IMR-90 (cell line): ENCODE data around the gene ZSCAN29. TPM values are rescaled to one million over a fixed set of nuclear protein-coding genes. Genes with fewer than 3 reads are reported as not detected.

Source experiments
- ATAC-seq: fragments of 200-7000 bp; cut with Tn5 transposase; 2 replicates; pipeline ENCODE4 v1.9.1; 2020; ENCODE audit warnings: low read depth, mild to moderate bottlenecking, moderate library complexity
- BruUV-seq: library from RNA; stranded (reverse); fragments of 400-500 nt; replicated peaks from 2 replicates; lab custom pipeline; 2021; lab: Mats Ljungman, UMichigan
- CTCF ChIA-PET: fragments of 300-600 bp; formaldehyde crosslinking; extraction: SDS; loops from one replicate; lab custom pipeline; 2021; ENCODE audit warnings: antibody characterized with exemption; lab: Yijun Ruan, JAX
- POLR2A ChIA-PET: fragments of 300-600 bp; sonication (Branson Sonifier 250); formaldehyde crosslinking; loops from one replicate; lab custom pipeline; 2022; ENCODE audit warnings: antibody characterized with exemption; ENCODE audit not compliant: unreplicated experiment; lab: Charles Lee
- DNase-seq: peaks from one replicate; pipeline ENCODE4 v3.0.0; 2013
- H2AFZ ChIP-seq: replicated peaks from 2 replicates; pipeline ENCODE3; 2013; ENCODE audit warnings: low read length, mild to moderate bottlenecking; ENCODE audit not compliant: poor library complexity
- H2AK5ac ChIP-seq: 2 replicates; pipeline ENCODE4 v1.6.1; 2013; ENCODE audit warnings: low read depth, low read length, inconsistent platforms
- H2AK9ac ChIP-seq: replicated peaks from 2 replicates; pipeline ENCODE3; 2013; ENCODE audit warnings: mild to moderate bottlenecking, low read depth, low read length, moderate library complexity; ENCODE audit not compliant: poor library complexity
- H2BK120ac ChIP-seq: 2 replicates; pipeline ENCODE4 v1.6.1; 2013; ENCODE audit warnings: low read depth, low read length, inconsistent platforms
- H2BK15ac ChIP-seq: 3 replicates; pipeline ENCODE4 v1.6.1; 2013; ENCODE audit warnings: low read depth, low read length, inconsistent platforms
- H2BK20ac ChIP-seq: 2 replicates; pipeline ENCODE4 v1.6.1; 2013; ENCODE audit warnings: low read depth, mild to moderate bottlenecking, inconsistent platforms, low read length, moderate library complexity
- H2BK5ac ChIP-seq: 2 replicates; pipeline ENCODE4 v1.6.1; 2013; ENCODE audit warnings: mild to moderate bottlenecking, low read depth, low read length, inconsistent platforms; ENCODE audit not compliant: poor library complexity, severe bottlenecking
- H3K14ac ChIP-seq: replicated peaks from 2 replicates; pipeline ENCODE4 v1.6.1; 2013; ENCODE audit warnings: low read depth, low read length, inconsistent platforms
- H3K18ac ChIP-seq: 2 replicates; pipeline ENCODE4 v1.6.1; 2013; ENCODE audit warnings: low read depth, low read length, control low read depth
- H3K23ac ChIP-seq: 2 replicates; pipeline ENCODE4 v1.6.1; 2013; ENCODE audit warnings: low read depth, low read length, inconsistent platforms
- H3K27ac ChIP-seq: 2 replicates; pipeline ENCODE4 v1.5.1; 2013; ENCODE audit warnings: mild to moderate bottlenecking, control low read depth, low read length; ENCODE audit not compliant: insufficient read depth
- H3K27me3 ChIP-seq: 2 replicates; pipeline ENCODE4 v1.6.1; 2013; ENCODE audit warnings: low read length; ENCODE audit not compliant: control insufficient read depth, insufficient read depth
- H3K36me3 ChIP-seq: 2 replicates; pipeline ENCODE4 v1.6.1; 2013; ENCODE audit warnings: low read length, mixed read lengths; ENCODE audit not compliant: control insufficient read depth, insufficient read depth
- H3K4ac ChIP-seq: 2 replicates; pipeline ENCODE4 v1.6.1; 2013; ENCODE audit warnings: low read depth, low read length, inconsistent platforms
- H3K4me1 ChIP-seq: 2 replicates; pipeline ENCODE4 v1.6.1; 2013; ENCODE audit warnings: low read length, mixed read lengths; ENCODE audit not compliant: control insufficient read depth, insufficient read depth
- H3K4me2 ChIP-seq: 2 replicates; pipeline ENCODE4 v1.6.1; 2013; ENCODE audit warnings: low read depth, mild to moderate bottlenecking, control low read depth, low read length, moderate library complexity
- H3K4me3 ChIP-seq: 2 replicates; pipeline ENCODE4 v1.5.1; 2013; ENCODE audit warnings: low read depth, mild to moderate bottlenecking, control low read depth, low read length, moderate library complexity; ENCODE audit not compliant: insufficient read depth
- H3K56ac ChIP-seq: 2 replicates; pipeline ENCODE4 v1.6.1; 2013; ENCODE audit warnings: low read length, inconsistent platforms; ENCODE audit not compliant: insufficient read depth; ENCODE audit errors: extremely low read depth
- H3K79me1 ChIP-seq, 2 experiments: 2 replicates each; pipeline ENCODE4 v1.6.1; 2013; ENCODE audit warnings: low read length in 2 of 2, inconsistent platforms in 1 of 2, low read depth in 1 of 2
- H3K9ac ChIP-seq: 2 replicates; pipeline ENCODE4 v1.6.1; 2013; ENCODE audit warnings: low read depth, low read length, control low read depth
- H3K9me1 ChIP-seq: 2 replicates; pipeline ENCODE4 v1.6.1; 2013; ENCODE audit warnings: low read length, inconsistent platforms; ENCODE audit not compliant: insufficient read depth
- H3K9me3 ChIP-seq: 2 replicates; pipeline ENCODE4 v1.6.1; 2013; ENCODE audit warnings: low read length; ENCODE audit not compliant: control insufficient read depth, insufficient read depth
- H4K20me1 ChIP-seq: 2 replicates; pipeline ENCODE4 v1.6.1; 2013; ENCODE audit warnings: low read length, inconsistent platforms; ENCODE audit not compliant: insufficient read depth
- H4K5ac ChIP-seq: 2 replicates; pipeline ENCODE4 v1.6.1; 2013; ENCODE audit warnings: mild to moderate bottlenecking, low read depth, low read length, control low read depth
- H4K8ac ChIP-seq, 2 experiments: 2 replicates each; pipeline ENCODE4 v1.6.1; 2013; ENCODE audit warnings: low read depth in 2 of 2, low read length in 2 of 2, control low read depth in 1 of 2, inconsistent platforms in 1 of 2
- H4K91ac ChIP-seq: 2 replicates; pipeline ENCODE4 v1.6.1; 2013; ENCODE audit warnings: low read depth, low read length, inconsistent platforms; ENCODE audit not compliant: insufficient read depth
- BHLHE40 ChIP-seq: fragments of 150-350 bp; IDR thresholded peaks from 2 replicates; pipeline ENCODE4 v1.6.1; 2016; ENCODE audit warnings: mild to moderate bottlenecking, low read depth, low read length
- CEBPB ChIP-seq: IDR thresholded peaks from 2 replicates; pipeline ENCODE4 v1.6.1; 2012; ENCODE audit warnings: low read depth, low read length, improper control_type of control experiment
- CHD1 ChIP-seq: IDR thresholded peaks from 2 replicates; pipeline ENCODE4 v1.6.1; 2012; ENCODE audit warnings: low read depth, low read length, improper control_type of control experiment
- CTCF ChIP-seq: conservative IDR thresholded peaks from 2 replicates; pipeline ENCODE4 v1.5.1; 2012; ENCODE audit warnings: mild to moderate bottlenecking, low read depth, low read length, improper control_type of control experiment
- ELK1 ChIP-seq: fragments of 150-350 bp; IDR thresholded peaks from 2 replicates; pipeline ENCODE4 v1.6.1; 2016; ENCODE audit warnings: low read depth, mild to moderate bottlenecking, low read length, moderate library complexity, borderline replicate concordance
- FOS ChIP-seq: fragments of 150-350 bp; IDR thresholded peaks from 2 replicates; pipeline ENCODE4 v1.6.1; 2016; ENCODE audit warnings: low read depth, low read length
- MAFK ChIP-seq: IDR thresholded peaks from 2 replicates; pipeline ENCODE4 v1.6.1; 2012; ENCODE audit warnings: low read depth, low read length, improper control_type of control experiment
- MAZ ChIP-seq: IDR thresholded peaks from 2 replicates; pipeline ENCODE4 v1.6.1; 2012; ENCODE audit warnings: low read depth, mild to moderate bottlenecking, low read length, improper control_type of control experiment, moderate library complexity, borderline replicate concordance
- MXI1 ChIP-seq: IDR thresholded peaks from 2 replicates; pipeline ENCODE4 v1.6.1; 2012; ENCODE audit warnings: low read depth, mild to moderate bottlenecking, low read length, moderate library complexity, borderline replicate concordance
- NFE2L2 ChIP-seq: fragments of 150-350 bp; IDR thresholded peaks from 2 replicates; pipeline ENCODE4 v1.6.1; 2016; ENCODE audit warnings: low read depth, mild to moderate bottlenecking, low read length
- POLR2A ChIP-seq: IDR thresholded peaks from 2 replicates; pipeline ENCODE4 v1.6.1; 2012; ENCODE audit warnings: mild to moderate bottlenecking, low read depth, low read length
- RCOR1 ChIP-seq: IDR thresholded peaks from 2 replicates; pipeline ENCODE4 v1.6.1; 2012; ENCODE audit warnings: mild to moderate bottlenecking, low read length, improper control_type of control experiment; ENCODE audit not compliant: insufficient replicate concordance
- RFX5 ChIP-seq: IDR thresholded peaks from 2 replicates; pipeline ENCODE4 v1.8.0; 2012; ENCODE audit warnings: low read depth, mild to moderate bottlenecking, low read length, moderate library complexity
- SMC3 ChIP-seq: fragments of 150-350 bp; IDR thresholded peaks from 2 replicates; pipeline ENCODE4 v1.6.1; 2016; ENCODE audit warnings: low read depth, mild to moderate bottlenecking, antibody characterized with exemption, low read length, moderate library complexity
- USF2 ChIP-seq: fragments of 150-350 bp; IDR thresholded peaks from 2 replicates; pipeline ENCODE4 v1.6.1; 2017; ENCODE audit warnings: mild to moderate bottlenecking, antibody characterized with exemption, low read length, low read depth
- WGBS, 2 experiments: methylation state at CpG; one replicate each; pipeline versions ENCODE4 v1.1.5 to v1.1.7; 2013; ENCODE audit warnings: missing lambda C conversion rate in 2 of 2; ENCODE audit not compliant: insufficient read length in 1 of 2; ENCODE audit errors: extremely low coverage in 2 of 2; 5-methylcytosine and 5-hydroxymethylcytosine counted together
- dilution Hi-C: fragments of 300-500 bp; cut with HindIII; formaldehyde crosslinking; loops from one replicate; pipeline ENCODE4 v1.14.3; 2018; ENCODE audit warnings: low sequenced_read_pairs; ENCODE audit not compliant: unreplicated experiment
- in situ Hi-C: fragments of 300-500 bp; cut with MboI; formaldehyde crosslinking; loops from 3 replicates; pipeline ENCODE4 v1.14.3; 2019; ENCODE audit warnings: low sequenced_read_pairs, inconsistent platforms, mixed read lengths
- intact Hi-C: fragments of 100-400 bp; cut with micrococcal nuclease; formaldehyde crosslinking; loops from 2 replicates; pipeline ENCODE4 v1.10.0; 2022
- polyA plus RNA-seq, 3 experiments: library from polyadenylated mRNA; depleted of rRNA; stranded (reverse); fragments of >200 nt; gene quantifications; 2 replicates each; pipeline ENCODE4 v1.2.3, GENCODE V29; 2012; ENCODE audit warnings: low replicate concordance in 1 of 3
- total RNA-seq: library from RNA; depleted of rRNA; stranded (reverse); fragments of >200 nt; gene quantifications from 2 replicates; pipeline ENCODE4 v1.2.3, GENCODE V29; 2012

The ZSCAN29 gene
- total and polyA plus RNA-seq, 2 of the 4 experiments (the other 2 are of a cell fraction) = 6.8 to 8.6 TPM

- Histone ChIP-seq H3K4me1 (no peaks in the 10 kb centered on the region), H3K4ac (no peak overlapping the region), H2BK20ac (no peak overlapping the region), H3K36me3 (peaks cover 58% of the 10 kb centered on the region), H2AFZ (no peak overlapping the region), H2BK120ac (no peak overlapping the region), H3K9me3 (no peaks in the 10 kb centered on the region), H4K8ac (no peak overlapping the region), H2AK9ac (no peak overlapping the region), H3K23ac (no peak overlapping the region), H2BK5ac (no peak overlapping the region), H3K9ac (no peak overlapping the region), H3K4me2 (no peak overlapping the region), H3K9me1 (peaks cover 5% of the 10 kb centered on the region), H3K56ac (no peak overlapping the region), H4K91ac (no peak overlapping the region), H3K27ac (no peak overlapping the region), H3K27me3 (no peaks in the 10 kb centered on the region), H4K5ac (no peak overlapping the region), H3K14ac (no peak overlapping the region), H3K4me3 (no peak overlapping the region), H2AK5ac (no peak overlapping the region), H4K20me1 (no peaks in the 10 kb centered on the region; the same call in 1 of the 2 replicates), H2BK15ac (no peak overlapping the region), H3K79me1 (peaks cover 3 to 10% of the 10 kb centered on the region in 2 experiments; a peak in 3 of 4 replicates), H3K18ac (no peak overlapping the region)
- WGBS, 2 experiments = 56% methylated on average over 1 of the region's 4 CpGs; no CpG with 5 or more reads in 1 of the 2 experiments
- BruUV-seq = no TSS peak
- DNase-seq = no peak
- TF ChIP-seq FOS = no peak
- TF ChIP-seq ELK1 = no peak
- TF ChIP-seq NFE2L2 = no peak
- TF ChIP-seq USF2 = no peak
- TF ChIP-seq CHD1 = no peak
- no peak for TF ChIP-seq MXI1
- TF ChIP-seq BHLHE40 = no peak
- no peak for TF ChIP-seq CEBPB
- TF ChIP-seq MAFK = no peak
- no peak for TF ChIP-seq SMC3
- no peak for TF ChIP-seq RFX5
- no peak for TF ChIP-seq MAZ
- no peak for TF ChIP-seq POLR2A
- no peak for TF ChIP-seq CTCF
- no peak for TF ChIP-seq RCOR1
- ATAC-seq = no peak
- CTCF ChIA-PET = no interaction called here
- intact Hi-C loops (no loop called here), dilution Hi-C loops (no loop called here), in situ Hi-C loops (no loop called here)
- POLR2A ChIA-PET = no interaction called here
These were observed 37.9 kb upstream of the ZSCAN29 start for GRCh38 chr15:43408789-43409188.
